T-cell (primary cell): ENCODE measurements around the gene TTLL11. TPM values are rescaled to one million over a fixed set of nuclear protein-coding genes. Genes with fewer than 3 reads are reported as not detected.

Experiments
- ATAC-seq, 4 experiments: fragments of 200-7000 bp in 3 of 4; fragments of 150-1000 bp in 1 of 4; cut with Tn5 transposase; replicated peaks in 1 of 4; 1 replicate in 3 of 4; 2 replicates in 1 of 4; pipeline ENCODE4 v1.10.0; 2021; ENCODE audit warnings: moderate library complexity in 3 of 4, mild to moderate bottlenecking in 2 of 4, moderate number of reproducible peaks in 1 of 4
- CTCF ChIA-PET, 2 donors: fragments of 300-600 bp; sonication (Branson Sonifier 250); formaldehyde crosslinking; loops; one replicate each; lab custom pipeline; 2022; ENCODE audit warnings: antibody characterized with exemption in 2 of 2; lab: Charles Lee
- POLR2A ChIA-PET, 2 donors: fragments of 300-600 bp; sonication (Branson Sonifier 250); formaldehyde crosslinking; loops; one replicate each; lab custom pipeline; 2022; ENCODE audit warnings: antibody characterized with exemption in 2 of 2; lab: Charles Lee
- DNase-seq, 35 experiments: peaks; one replicate each; pipeline versions ENCODE4 v3.0.0 to v3.0.0-alpha.2; 2013 to 2023
- H3K27ac ChIP-seq: one replicate; pipeline ENCODE4 v1.5.1; 2013; ENCODE audit warnings: low read length
- H3K27me3 ChIP-seq, 2 experiments: replicated peaks in 1 of 2; 1 replicate in 1 of 2; 2 replicates in 1 of 2; pipeline versions ENCODE4 v1.6.1 to v1.7.0; 2013; ENCODE audit warnings: low read length in 1 of 2, mixed read lengths in 1 of 2; ENCODE audit not compliant: control insufficient read depth in 2 of 2, insufficient read depth in 2 of 2; ENCODE audit errors: extremely low read depth in 1 of 2
- H3K36me3 ChIP-seq, 2 donors: 1 replicate in 1 of 2; 2 replicates in 1 of 2; pipeline versions ENCODE4 v1.6.1 to v1.7.0; 2013; ENCODE audit warnings: low read length in 1 of 2; ENCODE audit not compliant: control insufficient read depth in 2 of 2, insufficient read depth in 1 of 2; ENCODE audit errors: extremely low read depth in 1 of 2
- H3K4me1 ChIP-seq, 2 experiments: 1 replicate in 1 of 2; 2 replicates in 1 of 2; pipeline versions ENCODE4 v1.6.1 to v1.7.0; 2013; ENCODE audit warnings: low read length in 2 of 2, mixed read lengths in 1 of 2; ENCODE audit not compliant: insufficient read depth in 2 of 2, control insufficient read depth in 1 of 2; ENCODE audit errors: extremely low read depth in 1 of 2
- H3K4me3 ChIP-seq, 2 donors: 1 replicate in 1 of 2; 2 replicates in 1 of 2; pipeline versions ENCODE4 v1.5.1 to v1.7.0; 2013; ENCODE audit warnings: mild to moderate bottlenecking in 2 of 2, low read length in 1 of 2, moderate library complexity in 1 of 2; ENCODE audit not compliant: control insufficient read depth in 1 of 2; ENCODE audit errors: extremely low read depth in 1 of 2
- H3K9me3 ChIP-seq: 2 replicates; pipeline ENCODE4 v1.7.0; 2013
- H3K27ac Mint-ChIP-seq, 2 donors: one replicate each; pipeline ENCODE4 v1.8.0; 2020 to 2021; ENCODE audit warnings: mild to moderate bottlenecking in 2 of 2, mixed read lengths in 2 of 2
- H3K27me3 Mint-ChIP-seq, 2 donors: one replicate each; pipeline ENCODE4 v1.8.0; 2021 to 2022; ENCODE audit warnings: mixed read lengths in 2 of 2
- H3K36me3 Mint-ChIP-seq: one replicate; pipeline ENCODE4 v1.8.0; 2021; ENCODE audit warnings: mixed read lengths
- H3K4me1 Mint-ChIP-seq, 3 donors: one replicate each; pipeline ENCODE4 v1.8.0; 2020 to 2022; ENCODE audit warnings: mixed read lengths in 3 of 3, mild to moderate bottlenecking in 1 of 3
- H3K4me3 Mint-ChIP-seq, 3 donors: one replicate each; pipeline ENCODE4 v1.8.0; 2020 to 2022; ENCODE audit warnings: mild to moderate bottlenecking in 3 of 3, mixed read lengths in 3 of 3, moderate library complexity in 3 of 3
- H3K9me3 Mint-ChIP-seq, 3 donors: one replicate each; pipeline ENCODE4 v1.8.0; 2020 to 2022; ENCODE audit warnings: mixed read lengths in 3 of 3
- WGBS: methylation state at CpG from one replicate; pipeline ENCODE4 v1.1.5; 2013; ENCODE audit warnings: missing lambda C conversion rate; ENCODE audit not compliant: insufficient coverage; 5-methylcytosine and 5-hydroxymethylcytosine counted together
- total RNA-seq, 35 experiments: library from RNA in 6 of 35; stranded (reverse) in 6 of 35; fragments of 120-200 nt in 1 of 35; gene quantifications; one replicate each; pipeline versions ENCODE4 v1.2.1 to v1.2.4 and lab custom pipeline; 2013 to 2026

The TTLL11 gene
- total RNA-seq, 5 donors from 2014 or later (not counting 1 experiment from before 2014, with no cell fraction given) = 3.4 to 4.8 (median 4.6) TPM

- ChIA-PET POLR2A (interaction anchor here in 1 of 2 donors (0.6 kb wide), 1 partner anchor 786 kb away, joined by 3 read pairs; no protein-coding TSS in a partner anchor), CTCF (interaction anchor here (0.6 to 3.3 kb wide), 7 partner anchors 27 to 719 kb away, joined by 3 to 42 read pairs (median 5); no protein-coding TSS in a partner anchor)
- Mint-ChIP-seq H3K4me3 (no peak overlapping the region), H3K27ac (no peak overlapping the region), H3K4me1 (peaks cover 23 to 26% (median 25%) of the 10 kb centered on the region in 3 donors), H3K36me3 (no peaks in the 10 kb centered on the region), H3K9me3 (no peaks in the 10 kb centered on the region), H3K27me3 (peaks cover 9 to 10% of the 10 kb centered on the region in 2 donors)
- no peak for DNase-seq
- 73% methylated on average over 3 of the region's 4 CpGs for WGBS
- Histone ChIP-seq H3K4me3 (no peak overlapping the region), H3K4me1 (peaks cover 10 to 30% of the 10 kb centered on the region in 2 experiments), H3K36me3 (no peaks in the 10 kb centered on the region), H3K27ac (no peak overlapping the region), H3K9me3 (no peaks in the 10 kb centered on the region), H3K27me3 (peaks cover 2 to 24% of the 10 kb centered on the region in 2 experiments)
- ATAC-seq = no peak
These were observed 3.7 kb upstream of the TTLL11 start for GRCh38 chr9:122096620-122097415.

DNA sequence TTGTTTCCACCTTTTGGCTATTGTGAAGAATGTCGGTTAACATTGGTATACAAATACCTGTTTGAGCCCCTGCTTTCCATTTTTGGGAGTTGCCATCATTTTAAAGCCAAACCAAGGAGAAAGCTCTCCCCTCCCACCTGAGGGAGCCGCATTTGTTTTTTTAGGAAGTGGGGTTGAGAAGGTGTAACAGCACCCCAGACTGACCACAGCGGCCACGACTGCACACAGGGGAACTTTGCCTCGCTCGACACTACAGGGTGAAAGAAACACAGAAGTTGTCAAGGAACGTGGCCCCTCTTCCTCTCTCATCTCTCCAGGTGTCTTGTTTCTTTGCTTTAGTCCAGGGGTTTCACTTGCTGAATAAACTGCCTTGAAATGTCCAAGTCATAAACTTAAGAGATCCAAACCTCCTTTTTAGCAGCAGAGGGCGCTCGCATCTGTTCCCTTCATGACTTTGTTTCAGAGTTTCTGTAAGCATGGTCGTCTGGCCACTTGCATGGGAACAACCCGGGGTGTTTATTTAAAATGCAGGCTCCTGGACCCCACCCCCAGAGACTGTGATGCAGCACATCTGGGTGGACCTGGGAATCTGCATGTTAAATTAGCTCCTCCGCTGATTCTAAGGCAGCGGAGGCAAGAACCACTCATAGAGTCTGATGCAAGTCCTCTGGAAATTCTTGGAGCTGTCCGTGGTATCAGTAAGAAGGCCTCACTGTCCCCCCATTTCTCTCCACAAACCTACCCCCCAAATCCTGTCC is 2.1 kb upstream of the TTLL11 start:
- 12% methylated on average over 10 of the region's 14 CpGs for WGBS
- H3K4me3 Mint-ChIP-seq = peak overlapping the region; percentile 18 to 89 (median 35)
- H3K36me3 Mint-ChIP-seq = peaks cover 5% of the 10 kb centered on the region
- no peaks in the 10 kb centered on the region for H3K36me3 ChIP-seq
- no peak overlapping the region for H3K27ac Mint-ChIP-seq
- no peaks in the 10 kb centered on the region for H3K9me3 Mint-ChIP-seq
- H3K27me3 ChIP-seq = peaks cover 2 to 16% of the 10 kb centered on the region in 2 experiments
- no peaks in the 10 kb centered on the region for H3K9me3 ChIP-seq
- ChIA-PET CTCF (interaction anchor here (0.5 to 2.1 kb wide), 4 partner anchors 29 to 818 kb away, joined by 3 to 7 read pairs (median 5); partner anchors contain the start of gene ZBTB6 (in 1 of the 2)), POLR2A (interaction anchor here in 1 of 2 donors (0.6 kb wide), 1 partner anchor 257 kb away, joined by 4 read pairs; no protein-coding TSS in a partner anchor)
- no peak overlapping the region for H3K27ac ChIP-seq
- peaks cover 8 to 9% of the 10 kb centered on the region in 2 donors for H3K27me3 Mint-ChIP-seq
- DNase-seq = peak in 29 of 35 experiments; percentile 7 to 75 (median 37)
- no peak overlapping the region for H3K4me3 ChIP-seq
- ATAC-seq = no peak
- peaks cover 38 to 41% (median 41%) of the 10 kb centered on the region in 3 donors for H3K4me1 Mint-ChIP-seq
- peaks cover 17 to 39% of the 10 kb centered on the region in 2 experiments for H3K4me1 ChIP-seq

DNA sequence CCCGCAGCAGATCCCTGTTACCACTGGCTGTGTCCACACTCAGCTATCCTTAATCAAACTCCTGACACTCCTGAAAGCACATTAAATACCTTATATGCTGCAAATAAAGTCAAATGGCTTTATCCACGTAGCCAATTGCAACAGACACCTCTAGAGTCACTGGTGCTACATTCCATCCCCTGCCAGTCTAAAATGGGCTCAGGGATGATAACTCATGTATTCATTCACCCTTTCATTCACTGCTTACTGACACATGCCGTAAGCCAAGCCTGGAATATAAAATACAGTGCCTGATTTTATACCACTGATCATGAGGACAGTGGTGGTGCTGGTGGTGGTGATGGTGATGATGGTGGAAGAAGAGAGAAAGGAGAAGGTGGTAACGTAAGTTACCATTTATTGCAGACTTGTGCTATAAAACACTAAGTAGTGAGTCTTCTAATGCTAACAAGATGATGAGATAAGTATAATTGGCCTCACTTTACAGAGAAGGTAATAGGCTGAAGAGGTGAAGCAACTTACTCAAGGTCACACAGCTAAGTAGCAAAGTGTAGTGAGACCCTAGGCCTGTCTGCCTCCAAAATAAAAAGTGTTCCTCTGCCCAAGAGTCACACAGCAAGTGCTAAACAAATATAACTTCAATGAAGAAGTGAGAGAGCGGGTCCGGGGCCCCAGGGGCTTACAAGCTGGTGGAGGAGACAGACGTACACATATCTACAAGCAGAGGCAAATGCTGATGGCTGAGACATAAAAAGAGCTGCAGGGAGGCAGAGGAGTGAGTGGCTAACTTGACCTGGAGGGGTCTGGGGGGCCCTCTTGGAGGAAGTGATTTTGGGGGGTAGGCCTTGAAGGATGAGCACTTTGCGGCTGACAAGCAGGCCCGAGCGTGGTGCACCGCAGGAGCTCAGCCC is 1.2 kb downstream of the TTLL11 start:
- CTCF ChIA-PET = interaction anchor here in 1 of 2 donors (0.8 to 1.1 kb wide), 2 partner anchors 33 to 1177 kb away, joined by 3 read pairs; no protein-coding TSS in a partner anchor
- peaks cover 40 to 45% (median 43%) of the 10 kb centered on the region in 3 donors for H3K4me1 Mint-ChIP-seq

DNA sequence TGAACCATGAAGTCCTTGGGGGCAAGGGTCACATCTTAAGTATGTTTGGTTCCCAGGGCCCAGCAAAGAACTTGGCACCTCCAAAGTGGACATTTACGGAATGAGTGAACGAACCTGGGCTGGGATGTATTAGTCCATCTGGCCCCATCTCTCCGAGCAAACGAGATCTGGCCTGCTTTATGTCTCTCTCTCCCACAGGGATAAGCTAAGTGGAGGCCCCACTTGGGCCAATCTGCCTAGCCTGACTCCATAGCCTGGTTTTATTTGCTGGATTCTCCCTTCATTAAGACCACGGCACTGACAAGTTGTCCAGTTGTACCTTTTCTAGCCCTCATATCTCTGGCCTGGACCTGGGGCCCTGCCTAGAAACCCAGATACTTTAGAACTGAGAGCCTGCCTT is 2.1 kb downstream of the TTLL11 start:
- peaks cover 40 to 48% (median 43%) of the 10 kb centered on the region in 3 donors for H3K4me1 Mint-ChIP-seq
- no peaks in the 10 kb centered on the region for H3K9me3 Mint-ChIP-seq
- peak overlapping the region; percentile 83 to 91 (median 89) for H3K4me3 Mint-ChIP-seq
- peaks cover 2 to 3% of the 10 kb centered on the region in 2 experiments for H3K27me3 ChIP-seq
- CTCF ChIA-PET = interaction anchor here in 1 of 2 donors (1.1 kb wide), 1 partner anchor 13 kb away, joined by 3 read pairs; no protein-coding TSS in a partner anchor
- no peaks in the 10 kb centered on the region for H3K27me3 Mint-ChIP-seq
- no peak for DNase-seq
- WGBS = 100% methylated on average over 5 of the region's 5 CpGs
- POLR2A ChIA-PET = no interaction called here
- no peak overlapping the region for H3K4me3 ChIP-seq
- no peak overlapping the region for H3K27ac Mint-ChIP-seq
- no peak for ATAC-seq
- H3K36me3 Mint-ChIP-seq = peaks cover 11% of the 10 kb centered on the region
- H3K27ac ChIP-seq = no peak overlapping the region
- peaks cover 17 to 35% of the 10 kb centered on the region in 2 experiments for H3K4me1 ChIP-seq
- H3K36me3 ChIP-seq = no peaks in the 10 kb centered on the region
- no peaks in the 10 kb centered on the region for H3K9me3 ChIP-seq

More for the DNA sequence above, 1.2 kb downstream of the TTLL11 start:
- Histone ChIP-seq H3K4me3 (peak overlapping the region; percentile 60 to 77), H3K4me1 (peaks cover 17 to 35% of the 10 kb centered on the region in 2 experiments), H3K36me3 (no peaks in the 10 kb centered on the region), H3K27me3 (peaks cover 2 to 3% of the 10 kb centered on the region in 2 experiments), H3K9me3 (no peaks in the 10 kb centered on the region), H3K27ac (no peak overlapping the region)
- peaks cover 11% of the 10 kb centered on the region for H3K36me3 Mint-ChIP-seq
- peak overlapping the region; percentile 83 to 91 (median 89) for H3K4me3 Mint-ChIP-seq
- DNase-seq (peak in 1 of 35 experiments; percentile 11), ATAC-seq (no peak)
- no peaks in the 10 kb centered on the region for H3K9me3 Mint-ChIP-seq
- WGBS = 63% methylated on average over 10 of the region's 11 CpGs
- POLR2A ChIA-PET = no interaction called here
- H3K27me3 Mint-ChIP-seq = peaks cover 0 to 6% of the 10 kb centered on the region in 2 donors
- no peak overlapping the region for H3K27ac Mint-ChIP-seq

- H3K27ac ChIP-seq = no peak overlapping the region
- Mint-ChIP-seq H3K27me3 (no peaks in the 10 kb centered on the region), H3K27ac (no peak overlapping the region), H3K4me1 (peaks cover 38 to 49% (median 46%) of the 10 kb centered on the region in 3 donors), H3K4me3 (peak overlapping the region in 1 of 3 donors; percentile 89), H3K36me3 (peaks cover 11% of the 10 kb centered on the region), H3K9me3 (no peaks in the 10 kb centered on the region)
- CTCF ChIA-PET = interaction anchor here (0.6 to 1.1 kb wide), 2 partner anchors 13 to 62 kb away, joined by 3 to 4 read pairs; no protein-coding TSS in a partner anchor
- H3K27me3 ChIP-seq = peaks cover 2 to 3% of the 10 kb centered on the region in 2 experiments
- peaks cover 17 to 33% of the 10 kb centered on the region in 2 experiments for H3K4me1 ChIP-seq
- H3K36me3 ChIP-seq = no peaks in the 10 kb centered on the region
- no peak overlapping the region for H3K4me3 ChIP-seq
- 86% methylated on average over 5 of the region's 9 CpGs for WGBS
- POLR2A ChIA-PET = no interaction called here
- H3K9me3 ChIP-seq = no peaks in the 10 kb centered on the region
- ATAC-seq (no peak), DNase-seq (no peak)
These were observed 2.7 kb downstream of the TTLL11 start for GRCh38 chr9:122090287-122090883.
